Activated CD8-positive, alpha-beta memory T cell treated with anti-CD3 and anti-CD28 coated beads for 1 hour (primary cell): Measurements from ENCODE around the gene HECW1.
A peak's percentile ranks its signal among the peaks of the same experiment; 100 is the strongest.
"Not testable (repeated sequence)": the region's sequence is repeated elsewhere in the genome, so short reads cannot be mapped to it uniquely, and the experiment has no call there.

Experiments
- DNase-seq, 2 donors: peaks; one replicate each; pipeline ENCODE4 v3.0.0-alpha.2; 2020; ENCODE audit warnings: low read depth in 1 of 2; ENCODE audit errors: extremely low read depth in 1 of 2

HECW1 gene

DNA sequence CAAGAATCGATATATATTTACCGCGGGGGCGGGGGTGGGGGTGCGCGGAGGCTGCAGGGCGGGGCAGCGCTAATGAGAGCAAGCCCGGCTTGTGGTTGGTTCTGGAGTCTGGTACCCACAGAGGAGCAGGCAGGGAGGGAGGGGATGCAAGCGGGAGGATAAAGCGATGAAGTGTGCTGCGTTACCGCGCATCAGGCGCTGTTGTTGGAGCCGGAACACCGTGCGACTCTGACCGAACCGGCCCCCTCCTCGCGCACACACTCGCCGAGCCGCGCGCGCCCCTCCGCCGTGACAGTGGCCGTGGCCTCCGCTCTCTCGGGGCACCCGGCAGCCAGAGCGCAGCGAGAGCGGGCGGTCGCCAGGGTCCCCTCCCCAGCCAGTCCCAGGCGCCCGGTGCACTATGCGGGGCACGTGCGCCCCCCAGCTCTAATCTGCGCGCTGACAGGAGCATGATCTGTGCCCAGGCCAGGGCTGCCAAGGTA is at the start of gene HECW1:
HECW1 (plus strand) TSS at position 189 of the 482 bp plus-strand sequence. CDS start 131,259 bp downstream, outside the sequence.
- no peak for DNase-seq

DNA sequence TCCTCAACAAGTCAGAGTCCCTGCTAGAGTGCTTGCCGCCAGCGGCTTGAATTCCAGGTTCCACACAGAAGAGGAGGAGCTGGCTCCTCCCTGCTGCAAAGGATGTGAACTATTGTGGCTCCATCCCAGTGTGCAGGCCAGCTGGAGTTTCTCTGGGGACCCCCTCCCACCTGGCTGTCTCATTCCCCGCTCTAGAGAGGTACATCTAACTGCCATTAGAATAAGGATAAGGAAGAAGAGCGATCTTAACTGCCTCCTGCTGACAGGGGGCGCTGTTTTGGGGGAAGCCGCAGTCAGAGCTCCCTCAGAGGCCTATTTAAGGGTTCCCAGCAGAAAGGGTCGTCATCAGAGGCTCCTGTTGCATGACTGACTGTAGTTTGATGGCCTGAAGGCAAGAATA is 40.8 kb upstream of the HECW1 start:
- no peak for DNase-seq

DNA sequence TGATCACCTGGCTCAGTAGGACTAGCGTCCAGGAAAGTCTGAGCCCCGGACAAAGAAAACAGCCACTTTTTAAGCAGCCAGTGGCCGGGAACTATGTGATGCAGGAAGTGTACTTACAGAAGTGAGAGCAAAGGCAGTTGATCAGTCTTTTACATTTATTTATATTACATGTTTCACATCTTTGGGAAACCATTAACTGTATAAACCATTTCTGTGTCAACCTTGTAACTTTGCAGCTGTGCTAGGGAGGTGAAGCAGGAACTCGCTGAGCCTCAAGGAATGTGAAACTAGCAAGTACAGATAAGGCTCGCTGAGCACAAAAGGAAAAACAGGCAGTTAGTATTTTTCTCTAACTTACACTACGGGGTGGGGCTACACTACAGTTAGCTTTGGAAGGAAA is 39.9 kb upstream of the HECW1 start:
- no peak for DNase-seq

DNA sequence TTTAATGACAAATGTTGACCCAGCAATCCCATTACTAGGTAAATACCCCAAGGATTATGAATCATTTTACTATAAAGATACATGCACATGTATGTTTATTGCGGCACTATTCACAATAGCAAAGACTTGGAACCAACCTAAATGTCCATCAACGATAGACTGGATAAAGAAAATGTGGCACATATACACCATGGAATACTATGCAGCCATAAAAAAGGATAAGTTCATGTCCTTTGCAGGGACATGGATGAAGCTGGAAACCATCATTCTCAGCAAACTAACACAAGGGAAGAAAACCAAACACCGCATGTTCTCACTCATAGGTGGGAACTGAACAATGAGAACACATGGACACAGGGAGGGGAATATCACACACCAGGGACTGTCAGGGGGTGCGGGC is 38.6 kb upstream of the HECW1 start:
- not testable (repeated sequence) for DNase-seq

DNA sequence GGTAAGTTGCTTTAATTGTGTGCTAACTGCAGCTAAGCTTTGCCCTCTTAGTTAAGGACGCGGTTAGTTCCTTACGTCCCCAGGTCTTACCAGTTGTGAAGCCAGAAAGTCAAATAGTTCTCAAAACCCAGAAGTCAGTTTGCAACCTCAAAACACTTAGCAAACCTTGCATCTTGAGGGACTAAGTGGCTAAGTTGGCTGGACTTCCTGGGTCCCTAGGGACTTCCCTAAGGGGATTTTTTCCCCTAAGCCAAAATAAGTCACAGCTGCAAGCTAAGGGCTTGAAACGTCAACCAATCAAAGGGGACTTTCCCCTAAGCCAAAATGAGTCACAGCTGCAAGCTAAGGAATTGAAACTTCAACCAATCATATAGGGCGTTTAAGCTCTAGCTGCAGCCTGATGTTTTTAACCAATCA is 36.2 kb upstream of the HECW1 start:
- DNase-seq, result no peak

DNA sequence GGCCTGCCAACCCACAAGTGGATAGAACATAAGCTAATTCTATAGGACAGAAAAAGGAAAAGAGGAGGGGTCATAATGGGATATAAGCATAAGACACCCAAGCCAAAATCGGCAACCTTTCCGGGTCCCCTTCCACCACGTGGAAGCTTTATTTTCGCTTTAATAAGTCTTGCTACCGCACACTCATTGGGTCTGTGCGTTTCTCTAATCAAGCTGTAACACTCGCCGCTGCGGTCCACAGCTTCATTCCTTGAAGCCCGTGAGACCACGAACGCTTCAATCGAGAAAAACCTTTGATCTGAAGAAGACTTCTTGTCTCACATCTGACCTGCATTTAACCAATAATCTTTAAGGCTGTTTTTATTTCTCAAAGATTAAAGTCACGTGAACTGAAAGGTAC is 35.8 kb upstream of the HECW1 start:
- DNase-seq, result no peak

DNA sequence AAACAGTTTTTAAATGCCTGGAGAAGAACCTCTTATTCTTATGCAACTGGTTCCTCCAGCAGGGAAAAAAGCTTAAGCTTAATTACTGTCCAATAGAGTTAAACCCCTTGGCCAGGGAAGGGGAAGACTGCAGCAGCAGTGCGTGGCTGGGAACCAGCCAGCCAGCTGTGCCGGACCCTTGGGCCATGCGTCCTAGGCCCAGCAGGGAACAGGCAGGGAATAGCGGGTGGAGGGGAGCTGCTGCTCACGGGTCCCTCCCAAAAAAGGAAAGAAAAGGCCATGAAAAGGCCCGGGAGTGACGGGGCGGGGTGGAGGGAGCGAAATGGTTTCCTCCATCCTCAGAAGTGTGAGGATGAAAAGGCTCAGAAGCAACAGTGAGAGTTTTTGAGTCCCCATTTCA is 35.2 kb upstream of the HECW1 start:
- DNase-seq, result no peak

DNA sequence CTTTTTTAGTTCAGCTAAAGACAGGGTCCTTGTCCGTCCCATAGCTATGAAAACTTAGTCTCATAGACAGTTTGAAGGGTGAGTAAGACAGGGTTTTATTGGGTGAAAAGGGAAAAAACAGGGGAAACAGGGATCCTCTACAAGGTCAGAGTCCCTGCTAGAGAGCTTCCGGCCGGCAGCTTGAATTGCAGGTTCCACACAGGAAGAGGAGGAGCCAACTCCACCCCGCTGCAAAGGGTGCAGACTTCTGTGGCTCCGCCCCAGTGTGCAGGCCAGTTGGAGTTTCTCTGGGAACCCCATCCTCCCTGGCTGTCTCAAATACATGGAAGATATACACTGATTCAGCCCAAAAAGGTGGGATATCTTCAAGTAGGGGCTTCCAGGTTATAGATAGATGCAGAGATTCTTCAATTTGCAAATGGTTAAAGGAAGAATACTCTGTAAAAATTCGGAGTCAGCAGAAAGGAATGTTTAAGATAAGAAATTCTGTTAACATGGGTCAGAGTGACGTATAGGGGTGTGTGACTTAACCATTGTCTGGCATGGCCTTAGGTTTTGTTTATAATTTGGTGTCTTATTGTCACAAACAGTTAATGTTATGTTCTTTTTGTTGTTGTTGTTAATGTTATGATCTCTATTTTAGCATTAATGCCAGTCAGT is 34.6 kb upstream of the HECW1 start:
- DNase-seq, result no peak

DNA sequence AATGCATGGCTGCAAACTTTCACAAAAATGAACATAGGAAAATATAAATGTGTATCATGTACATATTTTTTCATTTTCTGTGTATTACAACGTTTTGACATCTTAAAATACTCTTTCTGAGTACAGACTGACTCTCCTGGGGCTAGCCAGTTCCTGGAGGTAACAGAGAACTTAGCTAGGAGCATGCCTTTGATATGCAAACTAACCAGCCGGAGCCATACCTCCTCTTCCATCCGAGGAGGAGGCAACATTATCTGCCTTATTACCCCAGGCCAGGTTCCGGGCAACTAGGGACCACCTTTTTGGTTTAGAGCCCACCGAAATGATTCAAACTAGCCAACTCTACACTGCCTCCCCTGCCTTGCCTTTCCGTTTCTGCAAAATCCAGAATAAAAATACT is 33.7 kb upstream of the HECW1 start:
- no peak for DNase-seq

DNA sequence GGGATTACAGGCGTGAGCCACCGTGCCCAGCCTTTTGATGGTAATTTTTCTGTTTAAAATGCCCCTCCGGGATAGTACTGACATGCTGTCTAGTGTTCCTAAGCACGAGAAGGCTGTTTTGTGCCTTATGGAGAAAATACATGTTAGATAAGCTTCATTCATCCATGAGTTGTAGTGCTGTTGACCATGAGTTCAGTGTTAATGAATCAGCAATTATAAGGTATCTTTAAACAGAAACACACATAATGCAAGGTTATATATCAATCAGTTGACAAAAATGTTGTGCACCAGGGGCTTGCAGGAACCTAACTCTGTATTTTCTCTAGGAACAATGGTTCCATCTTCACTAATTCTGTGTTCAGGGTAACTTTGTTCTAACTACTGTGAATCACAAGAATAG is 30.8 kb upstream of the HECW1 start:
- DNase-seq, result no peak

DNA sequence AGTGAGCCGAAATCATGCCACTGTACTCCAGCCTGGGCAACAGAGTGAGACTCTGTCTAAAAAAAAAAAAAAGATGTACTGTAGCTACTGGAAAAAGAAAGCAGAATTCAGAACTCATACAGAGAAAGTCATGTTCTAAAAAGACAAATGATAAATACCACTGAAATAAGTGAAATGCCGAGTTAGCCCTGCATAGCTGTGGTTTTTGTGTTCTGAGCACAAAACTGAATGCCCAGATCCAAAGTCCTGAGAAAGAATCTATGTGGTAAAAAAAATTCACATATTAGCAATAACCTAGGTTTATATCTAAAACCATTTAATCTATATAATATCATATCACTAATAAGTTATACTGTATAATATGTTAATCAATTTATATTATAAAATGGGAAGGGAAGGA is 29.3 kb upstream of the HECW1 start:
- DNase-seq, result no peak

DNA sequence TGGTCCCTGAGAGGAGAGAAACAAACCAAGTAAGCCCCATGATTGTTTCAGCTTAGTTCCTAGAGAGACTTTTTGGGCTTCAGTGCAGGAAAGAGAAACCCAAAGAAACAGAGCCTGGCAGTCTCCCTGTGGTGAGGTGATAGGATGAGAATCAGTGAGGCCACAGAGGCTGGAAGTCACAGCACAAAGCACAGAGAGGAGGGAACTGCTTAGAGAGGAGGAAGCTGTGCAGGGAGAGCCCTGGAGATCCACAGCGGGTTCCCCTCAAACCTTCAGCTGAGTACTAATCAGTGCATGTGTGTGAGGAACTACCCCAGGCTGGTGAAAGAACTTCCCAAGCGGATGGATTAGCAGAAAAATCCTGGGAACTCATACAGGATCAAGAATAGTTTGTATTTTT is 27.4 kb upstream of the HECW1 start:
- no peak for DNase-seq

DNA sequence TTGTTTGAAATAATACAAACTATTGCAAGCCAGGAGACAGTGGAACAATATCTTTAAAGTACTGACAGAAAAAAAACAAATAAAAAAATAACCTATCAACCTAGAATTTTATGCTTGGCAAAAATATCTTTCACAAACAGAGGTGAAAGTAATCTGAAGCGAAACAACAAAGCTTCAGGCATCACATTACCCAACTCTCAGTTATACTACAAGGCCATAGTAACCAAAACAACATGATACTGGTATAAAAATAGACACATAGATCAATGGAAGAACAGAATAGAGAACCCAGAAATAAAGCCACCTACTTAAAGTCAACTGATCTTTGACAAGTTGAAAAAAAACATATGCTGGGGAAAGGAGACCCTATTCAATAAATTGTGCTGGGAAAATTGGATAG is 26.5 kb upstream of the HECW1 start:
- DNase-seq, result no peak

DNA sequence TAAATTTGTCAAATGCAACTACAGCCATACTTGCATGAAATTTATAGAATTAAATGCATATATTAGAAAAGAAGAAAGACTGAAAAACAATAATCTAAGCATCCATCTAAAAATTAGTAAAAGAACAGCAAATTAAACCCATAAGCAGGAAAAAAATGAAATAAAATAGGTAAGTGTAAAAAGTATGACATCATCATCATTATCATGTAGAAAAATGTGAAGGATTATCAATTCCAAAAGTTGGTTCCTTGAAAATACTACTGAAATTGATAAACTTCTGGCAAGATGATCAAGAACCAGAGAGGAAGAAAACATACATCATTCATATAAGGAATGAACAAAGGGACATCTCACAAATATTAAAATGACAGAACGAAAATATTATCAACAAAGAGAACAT is 19.6 kb upstream of the HECW1 start:
- no peak for DNase-seq

DNA sequence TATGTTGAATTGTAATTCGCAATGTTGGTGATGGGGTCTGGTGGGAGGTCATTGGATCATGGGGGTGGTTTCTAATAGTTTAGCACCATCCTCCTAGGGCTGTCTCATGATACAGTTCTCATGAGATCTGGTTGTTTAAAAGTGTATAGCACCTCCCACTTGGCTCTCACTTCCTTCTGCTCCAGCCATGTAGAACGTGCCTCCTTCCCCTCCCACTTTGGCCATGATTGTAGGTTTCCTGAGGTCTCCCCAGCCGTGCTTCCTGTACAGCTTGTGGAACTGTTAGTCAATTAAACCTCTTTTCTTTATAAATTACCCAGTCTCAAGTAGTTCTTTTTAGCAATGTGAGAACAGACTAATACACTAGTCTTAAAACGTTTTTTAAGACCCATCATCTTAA is 15.6 kb upstream of the HECW1 start:
- no peak for DNase-seq

DNA sequence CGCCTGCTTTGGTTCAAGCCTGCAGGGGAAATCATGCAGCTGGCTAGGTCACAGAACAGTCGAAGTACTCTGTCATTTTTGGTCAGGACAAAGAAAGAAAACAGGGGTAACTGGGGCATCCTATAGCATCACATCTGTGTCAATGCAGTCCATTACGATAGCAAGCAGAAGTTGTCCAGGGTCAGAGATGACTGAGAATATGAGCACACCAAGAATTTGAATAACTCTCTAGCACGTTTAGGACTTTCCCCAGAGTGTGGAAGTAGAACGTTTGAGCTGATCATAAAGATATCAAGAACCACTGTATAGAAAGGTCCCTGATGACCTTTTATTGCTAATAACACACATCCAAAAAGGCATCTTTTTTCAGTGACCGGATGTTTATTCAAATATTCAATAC is 12.7 kb upstream of the HECW1 start:
- no peak for DNase-seq

DNA sequence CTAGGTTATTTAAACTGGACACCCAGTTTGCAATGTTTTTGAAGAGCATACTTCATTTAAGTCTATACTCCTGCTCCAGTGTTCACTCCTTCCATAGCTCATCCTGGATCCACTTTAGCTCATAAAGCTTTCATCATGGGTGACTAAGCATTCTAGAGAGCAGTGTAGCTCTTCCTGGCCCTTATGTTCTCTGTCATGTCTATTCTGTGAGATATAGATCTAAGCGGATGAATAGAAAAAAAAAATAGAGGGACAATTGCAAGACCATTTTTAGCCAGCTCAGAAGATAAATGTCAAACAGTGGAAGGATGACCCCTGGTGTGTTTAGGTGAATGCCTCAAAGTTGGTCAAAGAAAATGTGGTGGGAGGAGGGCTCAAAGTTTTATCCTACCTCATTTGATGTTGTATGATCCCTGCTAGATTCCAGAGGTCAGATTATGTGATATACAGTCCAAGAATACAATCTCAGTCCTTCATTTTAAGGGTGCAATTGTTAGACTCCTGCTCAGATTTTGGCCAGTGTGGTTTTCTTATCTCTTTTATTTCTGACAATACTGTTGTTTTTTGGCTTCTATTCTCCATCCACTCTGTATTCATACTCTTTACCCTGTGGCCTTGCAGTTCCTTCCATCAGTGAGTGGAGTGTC is 7.5 kb upstream of the HECW1 start:
- no peak for DNase-seq

DNA sequence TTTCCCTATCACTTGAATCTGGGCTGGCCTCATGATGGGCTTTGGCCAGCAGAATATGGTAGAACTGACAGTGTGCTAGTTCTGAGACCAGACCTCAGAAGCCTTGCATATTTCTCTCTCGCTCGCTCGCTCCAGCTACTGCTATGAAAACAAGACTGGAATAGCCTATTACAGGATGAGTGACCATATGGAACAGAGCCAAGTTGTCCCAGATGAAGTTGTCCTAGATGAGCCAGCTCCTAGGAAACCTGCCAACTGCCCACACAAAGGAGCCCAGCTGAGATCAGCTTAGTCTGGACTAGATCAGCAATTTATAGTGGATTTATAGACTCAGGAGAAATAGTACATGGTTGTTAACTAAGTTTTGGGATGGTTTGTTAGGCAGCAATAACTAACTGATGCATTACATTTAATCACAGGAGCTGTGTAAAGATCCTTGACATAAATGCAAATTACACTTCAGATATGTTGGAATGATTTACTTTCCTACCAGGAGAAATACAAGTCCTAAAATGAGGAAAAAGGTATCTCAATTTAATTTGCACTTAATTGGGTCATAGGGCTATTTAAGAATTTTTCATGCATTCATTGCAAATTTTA is 6.8 kb upstream of the HECW1 start:
- no peak for DNase-seq

DNA sequence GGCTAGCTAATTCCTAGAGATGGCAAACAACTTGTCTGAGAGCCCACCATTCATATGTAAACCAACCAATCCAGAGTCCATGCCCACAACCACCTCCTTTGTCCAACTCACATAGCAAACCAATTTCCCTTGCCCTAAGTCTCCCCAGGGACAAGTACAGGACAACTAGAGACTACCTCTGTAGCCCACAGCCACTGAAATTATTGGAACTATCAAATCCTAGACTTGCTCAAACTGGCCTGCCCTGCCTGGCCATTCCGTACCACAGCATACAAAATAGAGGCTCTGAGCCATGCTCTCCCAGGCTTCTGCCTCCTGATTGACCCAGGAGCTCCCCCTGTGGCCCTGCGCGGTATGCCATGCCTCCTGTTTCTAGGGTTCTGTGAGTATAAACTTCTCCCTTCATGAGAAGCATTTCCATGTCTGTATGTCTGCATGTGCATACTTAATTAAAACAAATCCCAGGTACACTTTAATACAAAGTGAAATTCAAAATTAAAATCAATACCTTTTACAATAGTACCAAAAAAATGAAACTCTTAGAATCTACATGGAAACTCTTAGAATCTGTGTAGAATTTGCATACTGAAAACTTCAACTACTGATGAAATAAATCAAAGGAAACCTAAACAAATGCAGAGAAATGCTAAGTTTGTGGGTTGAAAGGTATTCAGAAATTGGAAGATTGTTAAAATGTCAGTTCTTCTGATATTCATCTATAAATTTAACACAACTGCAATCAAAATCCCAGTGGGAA is 4.0 kb upstream of the HECW1 start:
- peak in 1 of 2 donors; percentile 7 for DNase-seq

DNA sequence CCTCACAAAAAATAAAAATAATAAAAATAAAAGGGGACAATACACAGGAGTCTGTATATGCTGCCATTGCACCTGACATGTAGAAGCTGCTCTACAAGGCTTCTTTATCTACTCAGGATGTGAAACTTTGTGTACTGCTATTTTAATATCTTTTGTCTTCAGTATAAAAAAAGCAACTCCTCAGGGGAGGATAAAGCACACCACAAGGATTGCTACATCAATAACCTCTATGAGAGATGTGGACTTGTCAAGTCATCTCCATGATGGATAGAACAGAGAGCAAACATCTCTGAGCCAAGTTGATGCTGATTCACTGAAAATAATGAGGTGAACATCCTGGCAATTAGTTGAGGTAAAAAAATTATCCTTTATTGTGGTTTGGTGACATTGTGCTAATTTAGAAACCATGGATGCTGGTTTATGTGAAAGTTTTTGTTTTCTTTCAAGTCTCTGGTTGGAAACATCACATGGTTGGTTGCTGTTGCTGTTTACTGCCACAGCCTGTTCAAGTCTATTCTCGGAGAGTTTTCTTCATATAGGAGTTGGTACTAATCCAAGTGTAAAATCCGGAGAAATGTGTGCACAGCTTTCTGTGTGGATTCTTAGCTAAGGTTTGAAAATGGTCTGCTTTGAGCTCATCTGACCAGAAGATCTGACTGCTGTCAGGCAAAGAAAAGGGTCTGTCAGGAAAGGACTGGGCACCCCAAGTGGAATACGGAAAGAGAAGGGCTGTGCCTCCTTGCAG is 1.5 kb upstream of the HECW1 start:
- DNase-seq, result no peak
